Fibroblast of lung (primary cell): ENCODE results near the gene TSC22D1. TPM values are rescaled to one million over a fixed set of nuclear protein-coding genes. Genes with fewer than 3 reads are reported as not detected.

Source experiments
- DNase-seq, 2 donors: peaks; one replicate each; pipeline versions ENCODE4 v3.0.0 to v3.0.0-alpha.2; 2010; ENCODE audit warnings: low read depth in 2 of 2
- H2AFZ ChIP-seq: 2 replicates; pipeline ENCODE4 v1.5.1; 2012; ENCODE audit warnings: low read length, control low read depth, inconsistent platforms
- H3K27ac ChIP-seq: 2 replicates; pipeline ENCODE4 v1.5.1; 2011; ENCODE audit warnings: low read length, control low read depth; ENCODE audit not compliant: insufficient read depth
- H3K27me3 ChIP-seq: 2 replicates; pipeline ENCODE4 v1.5.1; 2011; ENCODE audit warnings: mild to moderate bottlenecking, low read length; ENCODE audit not compliant: control insufficient read depth, insufficient read depth
- H3K36me3 ChIP-seq: 2 replicates; pipeline ENCODE4 v1.5.1; 2011; ENCODE audit warnings: low read length; ENCODE audit not compliant: control insufficient read depth, insufficient read depth
- H3K4me1 ChIP-seq: 2 replicates; pipeline ENCODE4 v1.5.1; 2011; ENCODE audit warnings: low read length; ENCODE audit not compliant: control insufficient read depth, insufficient read depth; ENCODE audit errors: extremely low read depth
- H3K4me2 ChIP-seq: 2 replicates; pipeline ENCODE4 v1.5.1; 2011; ENCODE audit warnings: low read length, control low read depth; ENCODE audit not compliant: insufficient read depth; ENCODE audit errors: extremely low read depth
- H3K4me3 ChIP-seq, 4 experiments: fragments of 200-600 bp in 1 of 4; sonication (generic) in 1 of 4; replicated peaks in 1 of 4; 2 replicates each; pipeline ENCODE4 v1.5.1; 2011 to 2016; ENCODE audit warnings: low read length in 4 of 4, low read depth in 3 of 4, mild to moderate bottlenecking in 3 of 4, control low read depth in 2 of 4, inconsistent platforms in 1 of 4, mixed read lengths in 1 of 4; ENCODE audit not compliant: insufficient read depth in 1 of 4; ENCODE audit errors: control extremely low read depth in 1 of 4
- H3K79me2 ChIP-seq: 2 replicates; pipeline ENCODE4 v1.5.1; 2012; ENCODE audit warnings: mild to moderate bottlenecking, low read length, inconsistent platforms; ENCODE audit not compliant: control insufficient read depth, insufficient read depth
- H3K9ac ChIP-seq: 2 replicates; pipeline ENCODE4 v1.5.1; 2011; ENCODE audit warnings: mild to moderate bottlenecking, low read length, control low read depth; ENCODE audit not compliant: insufficient read depth
- H3K9me3 ChIP-seq: 2 replicates; pipeline ENCODE4 v1.5.1; 2012; ENCODE audit warnings: low read depth, low read length; ENCODE audit not compliant: control insufficient read depth, insufficient read depth
- H4K20me1 ChIP-seq: 2 replicates; pipeline ENCODE4 v1.5.1; 2011; ENCODE audit warnings: low read length; ENCODE audit not compliant: control insufficient read depth, insufficient read depth; ENCODE audit errors: extremely low read depth
- EZH2 ChIP-seq: IDR thresholded peaks from 2 replicates; pipeline ENCODE4 v1.5.1; 2012; ENCODE audit warnings: low read length, control low read depth, mild to moderate bottlenecking; ENCODE audit errors: missing control alignments
- polyA plus RNA-seq, 2 donors: library from polyadenylated mRNA; depleted of rRNA in 1 of 2; stranded (reverse) in 1 of 2; unstranded in 1 of 2; fragments of >200 nt; gene quantifications; 2 replicates each; pipeline ENCODE4 v1.2.1, GENCODE V29; 2011 to 2012; ENCODE audit warnings: missing spikeins in 1 of 2
- total RNA-seq: library from RNA; depleted of rRNA; stranded (reverse); fragments of >200 nt; gene quantifications from 2 replicates; pipeline ENCODE4 v1.2.1, GENCODE V29; 2014
- TF ChIP-seq, protein P1 (sequence below), 2 donors: IDR thresholded peaks in 1 of 2; conservative IDR thresholded peaks in 1 of 2; 1 replicate in 1 of 2; 2 replicates in 1 of 2; pipeline ENCODE4 v1.5.1; 2011 to 2012; ENCODE audit warnings: low read length in 2 of 2, control low read depth in 1 of 2, inconsistent platforms in 1 of 2, low read depth in 1 of 2, mild to moderate bottlenecking in 1 of 2

The TSC22D1 gene
- total and polyA plus RNA-seq, 2 donors (not counting 1 experiment from before 2014, with no cell fraction given) = 80.4 to 97.6 TPM

DNA sequence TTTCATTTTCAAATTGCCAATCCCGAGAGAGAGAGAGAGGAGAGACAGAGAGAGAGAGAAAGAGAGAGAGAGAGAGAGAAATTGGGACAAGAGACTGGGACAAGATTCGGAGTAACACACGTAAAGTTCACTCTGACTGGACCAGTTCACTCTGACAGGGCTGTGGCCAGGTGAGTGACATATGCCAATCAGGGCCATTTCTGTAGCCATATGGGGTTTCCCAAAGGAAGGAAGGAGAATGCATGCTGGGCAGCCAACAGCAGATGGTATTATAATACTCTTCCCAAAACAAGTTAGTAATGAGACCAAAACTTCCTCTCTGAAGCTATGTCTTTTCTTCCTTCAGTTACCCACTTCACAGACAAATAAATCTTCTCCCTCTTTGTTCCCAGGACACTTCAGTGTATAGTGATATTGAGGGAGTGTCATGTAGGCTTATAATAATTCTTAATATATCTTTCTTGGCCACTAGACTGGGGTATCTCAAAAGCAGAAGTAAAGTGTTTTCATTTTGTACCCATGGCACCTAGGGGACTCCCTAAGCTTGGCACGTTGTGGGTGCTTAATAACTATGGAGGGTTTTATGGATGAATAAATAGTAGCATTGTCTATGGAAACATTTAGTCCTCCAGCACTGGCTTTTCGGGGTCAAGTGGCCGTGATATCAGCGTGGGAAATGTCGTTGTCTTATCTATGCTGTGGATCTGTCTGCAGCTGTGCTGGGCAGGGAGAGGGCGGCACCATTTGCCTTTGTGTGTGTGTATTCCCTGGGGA, 150.9 kb downstream of the TSC22D1 start:
- no peak overlapping the region for H3K27ac ChIP-seq
- no peaks in the 10 kb centered on the region for H3K79me2 ChIP-seq
- no peak for DNase-seq
- H3K9me3 ChIP-seq = no peaks in the 10 kb centered on the region
- TF ChIP-seq, protein P1, sequence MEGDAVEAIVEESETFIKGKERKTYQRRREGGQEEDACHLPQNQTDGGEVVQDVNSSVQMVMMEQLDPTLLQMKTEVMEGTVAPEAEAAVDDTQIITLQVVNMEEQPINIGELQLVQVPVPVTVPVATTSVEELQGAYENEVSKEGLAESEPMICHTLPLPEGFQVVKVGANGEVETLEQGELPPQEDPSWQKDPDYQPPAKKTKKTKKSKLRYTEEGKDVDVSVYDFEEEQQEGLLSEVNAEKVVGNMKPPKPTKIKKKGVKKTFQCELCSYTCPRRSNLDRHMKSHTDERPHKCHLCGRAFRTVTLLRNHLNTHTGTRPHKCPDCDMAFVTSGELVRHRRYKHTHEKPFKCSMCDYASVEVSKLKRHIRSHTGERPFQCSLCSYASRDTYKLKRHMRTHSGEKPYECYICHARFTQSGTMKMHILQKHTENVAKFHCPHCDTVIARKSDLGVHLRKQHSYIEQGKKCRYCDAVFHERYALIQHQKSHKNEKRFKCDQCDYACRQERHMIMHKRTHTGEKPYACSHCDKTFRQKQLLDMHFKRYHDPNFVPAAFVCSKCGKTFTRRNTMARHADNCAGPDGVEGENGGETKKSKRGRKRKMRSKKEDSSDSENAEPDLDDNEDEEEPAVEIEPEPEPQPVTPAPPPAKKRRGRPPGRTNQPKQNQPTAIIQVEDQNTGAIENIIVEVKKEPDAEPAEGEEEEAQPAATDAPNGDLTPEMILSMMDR (conservative IDR thresholded peaks at IDR 0.05 in 1 of 2, IDR thresholded peaks at IDR 0.05 in 1 of 2; ENCODE audit: low read depth in 1 of 2, low read length in 2 of 2) = no peak
- TF ChIP-seq EZH2 = no peak
- H3K36me3 ChIP-seq = no peaks in the 10 kb centered on the region
- H2AFZ ChIP-seq = no peak overlapping the region
- peaks cover 3% of the 10 kb centered on the region for H3K27me3 ChIP-seq
- H3K9ac ChIP-seq = no peak overlapping the region
- H4K20me1 ChIP-seq = no peaks in the 10 kb centered on the region
- H3K4me2 ChIP-seq = no peak overlapping the region
- H3K4me3 ChIP-seq = no peak overlapping the region
- no peaks in the 10 kb centered on the region for H3K4me1 ChIP-seq

- TF ChIP-seq EZH2 = no peak
- TF ChIP-seq, protein P1 (conservative IDR thresholded peaks at IDR 0.05 in 1 of 2, IDR thresholded peaks at IDR 0.05 in 1 of 2; ENCODE audit: low read depth in 1 of 2, low read length in 2 of 2) = no peak
- Histone ChIP-seq H3K79me2 (no peaks in the 10 kb centered on the region), H2AFZ (no peak overlapping the region), H3K36me3 (no peaks in the 10 kb centered on the region), H3K4me1 (no peaks in the 10 kb centered on the region), H3K9ac (no peak overlapping the region), H3K27ac (no peak overlapping the region), H3K27me3 (peaks cover 3% of the 10 kb centered on the region), H3K4me3 (no peak overlapping the region), H3K9me3 (no peaks in the 10 kb centered on the region), H3K4me2 (no peak overlapping the region), H4K20me1 (no peaks in the 10 kb centered on the region)
- no peak for DNase-seq
Measured at GRCh38 chr13:44423824-44424223, 152.3 kb downstream of the TSC22D1 start.

DNA sequence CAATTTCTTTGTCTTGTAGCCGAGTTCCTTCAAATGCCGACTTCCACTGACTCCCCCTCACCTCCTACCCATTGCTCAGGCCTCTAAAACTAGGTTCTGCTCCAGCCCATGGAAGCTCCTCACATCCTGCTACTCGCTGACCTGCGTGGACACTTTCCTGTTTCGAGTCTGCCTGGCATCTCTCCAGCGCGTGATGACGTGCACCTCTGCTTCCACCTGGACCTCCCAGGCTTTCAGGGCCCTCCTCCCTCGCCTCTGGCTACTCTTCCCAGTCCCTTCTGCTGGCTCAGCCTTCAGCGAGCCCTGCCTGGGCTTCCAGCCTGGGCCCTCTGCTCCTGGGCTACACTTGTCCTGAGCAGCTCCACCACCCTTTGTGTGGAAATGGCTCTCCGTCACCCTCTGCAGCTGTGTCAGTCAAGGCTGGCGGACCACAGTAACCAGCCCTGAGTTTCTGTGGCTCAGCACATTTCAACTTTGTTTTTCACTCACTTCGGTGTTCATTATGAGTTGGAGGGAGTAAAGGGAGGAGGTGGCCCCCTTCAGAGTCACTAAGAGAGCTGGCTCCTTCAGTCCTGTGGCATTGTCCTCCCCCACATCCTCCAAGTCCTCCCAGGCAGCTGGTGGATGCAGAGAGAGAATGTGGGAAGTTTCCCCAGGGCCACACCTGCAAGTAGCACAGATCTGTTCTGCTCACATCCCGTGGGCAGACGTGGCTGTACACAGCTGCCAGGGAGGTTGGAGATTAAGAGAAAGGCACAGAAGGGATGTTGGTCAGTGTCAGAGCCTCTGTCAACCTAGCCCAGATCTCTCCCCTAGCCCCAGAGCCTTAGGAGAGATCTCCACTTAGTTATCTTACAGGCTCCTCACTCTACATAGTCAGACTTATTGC, 153.1 kb downstream of the TSC22D1 start:
- Histone ChIP-seq H3K27me3 (peaks cover 3% of the 10 kb centered on the region), H4K20me1 (no peaks in the 10 kb centered on the region), H2AFZ (no peak overlapping the region), H3K4me1 (no peaks in the 10 kb centered on the region), H3K27ac (no peak overlapping the region), H3K9me3 (no peaks in the 10 kb centered on the region), H3K9ac (no peak overlapping the region), H3K79me2 (no peaks in the 10 kb centered on the region), H3K4me2 (no peak overlapping the region), H3K36me3 (no peaks in the 10 kb centered on the region), H3K4me3 (no peak overlapping the region)
- DNase-seq = no peak
- TF ChIP-seq, protein P1 (conservative IDR thresholded peaks at IDR 0.05 in 1 of 2, IDR thresholded peaks at IDR 0.05 in 1 of 2; ENCODE audit: low read depth in 1 of 2, low read length in 2 of 2) = no peak
- no peak for TF ChIP-seq EZH2
